WTC11 (cell line): ENCODE measurements around the gene C3orf33. TPM values are rescaled to one million over a fixed set of nuclear protein-coding genes. Genes with fewer than 3 reads are reported as not detected.
A peak's percentile ranks its signal among the peaks of the same experiment; 100 is the strongest.

Source experiments
- ATAC-seq: fragments of 200-7000 bp; cut with Tn5 transposase; 2 replicates; pipeline ENCODE4 v1.10.0; 2021; ENCODE audit warnings: mild to moderate bottlenecking, moderate library complexity
- CTCF ChIA-PET: fragments of 300-600 bp; sonication (Branson Sonifier 250); formaldehyde crosslinking; loops from one replicate; lab custom pipeline; 2021; ENCODE audit warnings: antibody characterized with exemption; lab: Charles Lee
- POLR2A ChIA-PET: fragments of 350-600 bp; sonication (Branson Sonifier 250); formaldehyde crosslinking; loops from one replicate; lab custom pipeline; 2021; ENCODE audit warnings: antibody characterized with exemption; lab: Charles Lee
- DNase-seq: peaks from one replicate; pipeline ENCODE4 v3.0.0; 2021; ENCODE audit warnings: low spot score
- H3K27ac Mint-ChIP-seq: 2 replicates; pipeline ENCODE4 v1.8.0; 2021; ENCODE audit warnings: mixed read lengths
- H3K27me3 Mint-ChIP-seq: 2 replicates; pipeline ENCODE4 v1.8.0; 2021; ENCODE audit warnings: low read depth, mild to moderate bottlenecking, moderate library complexity, mixed read lengths
- H3K36me3 Mint-ChIP-seq: 2 replicates; pipeline ENCODE4 v1.8.0; 2021; ENCODE audit warnings: mixed read lengths
- H3K4me1 Mint-ChIP-seq: 2 replicates; pipeline ENCODE4 v1.8.0; 2022; ENCODE audit warnings: mixed read lengths
- H3K4me3 Mint-ChIP-seq: 2 replicates; pipeline ENCODE4 v1.8.0; 2021; ENCODE audit warnings: mild to moderate bottlenecking, moderate library complexity, mixed read lengths
- H3K9me3 Mint-ChIP-seq: 2 replicates; pipeline ENCODE4 v1.8.0; 2021; ENCODE audit warnings: mixed read lengths
- E2F1 ChIP-seq: sonication (generic); formaldehyde crosslinking; IDR thresholded peaks from 2 replicates; pipeline ENCODE4 v1.8.0; 2022; ENCODE audit warnings: mild to moderate bottlenecking, missing genetic modification reagents
- EMX1 ChIP-seq: fragments of 250-450 bp; sonication (Bioruptor Pico); IDR thresholded peaks from 2 replicates; pipeline ENCODE4 v1.8.0; 2021; ENCODE audit warnings: mild to moderate bottlenecking
- FOXK1 ChIP-seq: sonication (generic); formaldehyde crosslinking; IDR thresholded peaks from 2 replicates; pipeline ENCODE4 v1.8.0; 2022; ENCODE audit warnings: mild to moderate bottlenecking, moderate library complexity, missing genetic modification reagents
- HMGA2 ChIP-seq: fragments of 250-450 bp; sonication (Bioruptor Pico); IDR thresholded peaks from 2 replicates; pipeline ENCODE4 v1.4.0; 2021; ENCODE audit warnings: mild to moderate bottlenecking, moderate library complexity
- IRF2 ChIP-seq: sonication (generic); formaldehyde crosslinking; IDR thresholded peaks from 2 replicates; pipeline ENCODE4 v1.8.0; 2022; ENCODE audit warnings: low read depth, missing genetic modification reagents, borderline replicate concordance
- NR2C2 ChIP-seq: sonication (generic); formaldehyde crosslinking; IDR thresholded peaks from 2 replicates; pipeline ENCODE4 v1.8.0; 2022; ENCODE audit warnings: mild to moderate bottlenecking, missing genetic modification reagents
- RORB ChIP-seq: fragments of 250-450 bp; sonication (Bioruptor Pico); IDR thresholded peaks from 2 replicates; pipeline ENCODE4 v1.9.0; 2021; ENCODE audit warnings: mild to moderate bottlenecking
- SMAD3 ChIP-seq: sonication (generic); formaldehyde crosslinking; IDR thresholded peaks from 2 replicates; pipeline ENCODE4 v1.8.0; 2022; ENCODE audit warnings: missing genetic modification reagents, mild to moderate bottlenecking, borderline replicate concordance
- SMAD4 ChIP-seq: sonication (generic); formaldehyde crosslinking; IDR thresholded peaks from 2 replicates; pipeline ENCODE4 v1.8.0; 2022; ENCODE audit warnings: mild to moderate bottlenecking, missing genetic modification reagents
- ZNF219 ChIP-seq: sonication (generic); formaldehyde crosslinking; IDR thresholded peaks from 2 replicates; pipeline ENCODE4 v1.8.0; 2023; ENCODE audit warnings: missing genetic modification reagents, mild to moderate bottlenecking, borderline replicate concordance
- total RNA-seq: library from RNA; stranded (reverse); gene quantifications from 3 replicates; pipeline ENCODE4 v1.2.3, GENCODE V29; 2021
- TF ChIP-seq, protein P1 (sequence below): fragments of 250-450 bp; sonication (Bioruptor Pico); IDR thresholded peaks from 2 replicates; pipeline ENCODE4 v2.1.2; 2022; ENCODE audit warnings: mild to moderate bottlenecking, moderate library complexity
- TF ChIP-seq, protein P2 (sequence below): sonication (generic); formaldehyde crosslinking; IDR thresholded peaks from 2 replicates; pipeline ENCODE4 v1.8.0; 2023; ENCODE audit warnings: missing genetic modification reagents, mild to moderate bottlenecking, borderline replicate concordance
- TF ChIP-seq, protein P3 (sequence below): sonication (generic); formaldehyde crosslinking; IDR thresholded peaks from 2 replicates; pipeline ENCODE4 v1.8.1; 2022; ENCODE audit warnings: low read depth, missing genetic modification reagents, borderline replicate concordance
- TF ChIP-seq, protein P4 (sequence below): fragments of 250-450 bp; sonication (Bioruptor Pico); IDR thresholded peaks from 2 replicates; pipeline ENCODE4 v1.9.0; 2021; ENCODE audit warnings: mild to moderate bottlenecking, borderline replicate concordance

The C3orf33 gene
- total RNA-seq, 1 experiment from 2014 or later, result 2.8 TPM

DNA sequence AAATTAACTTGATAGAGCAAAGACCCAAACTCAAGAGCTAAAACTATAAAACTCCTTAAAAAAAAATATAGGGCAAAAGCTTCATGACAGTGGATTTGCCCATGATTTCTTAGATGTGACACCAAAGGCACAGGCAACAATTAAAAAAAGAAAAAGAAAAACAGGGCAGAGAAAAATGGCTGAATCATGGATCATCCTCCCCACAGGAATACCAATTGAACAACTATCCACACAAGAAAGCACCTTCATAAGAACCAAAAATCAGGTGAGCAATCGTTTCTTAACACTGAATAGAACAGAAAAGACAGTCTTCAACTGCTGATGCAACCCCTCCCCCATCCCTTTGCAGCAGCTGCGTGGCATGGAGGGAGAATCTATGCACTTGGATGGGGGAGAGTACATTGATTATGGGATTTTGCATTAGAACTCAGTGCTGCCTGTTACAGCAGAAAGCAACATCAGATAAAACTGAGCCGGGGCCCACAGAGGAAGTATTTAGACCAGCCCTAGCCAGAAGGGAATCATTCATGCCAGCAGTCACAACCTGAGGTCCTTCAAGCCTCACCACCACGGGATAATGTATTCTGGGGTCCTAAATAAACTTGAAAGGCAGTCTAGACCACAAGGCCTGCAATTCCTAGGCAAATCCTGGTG, 15.7 kb downstream of the C3orf33 start:
- Mint-ChIP-seq H3K27me3 (no peaks in the 10 kb centered on the region), H3K27ac (peak overlapping the region; percentile 66), H3K9me3 (peaks cover 12% of the 10 kb centered on the region), H3K4me3 (no peak overlapping the region), H3K4me1 (peaks cover 12% of the 10 kb centered on the region), H3K36me3 (peaks cover 14% of the 10 kb centered on the region)
- CTCF ChIA-PET, result interaction anchor here (0.6 to 3.2 kb wide), 2 partner anchors 16 to 369 kb away, joined by 3 to 23 read pairs; partner anchors contain the start of gene C3orf33
- POLR2A ChIA-PET, result no interaction called here
- ATAC-seq, result peak; percentile 43; the same call in 1 of the 2 replicates
- TF ChIP-seq, protein P1, sequence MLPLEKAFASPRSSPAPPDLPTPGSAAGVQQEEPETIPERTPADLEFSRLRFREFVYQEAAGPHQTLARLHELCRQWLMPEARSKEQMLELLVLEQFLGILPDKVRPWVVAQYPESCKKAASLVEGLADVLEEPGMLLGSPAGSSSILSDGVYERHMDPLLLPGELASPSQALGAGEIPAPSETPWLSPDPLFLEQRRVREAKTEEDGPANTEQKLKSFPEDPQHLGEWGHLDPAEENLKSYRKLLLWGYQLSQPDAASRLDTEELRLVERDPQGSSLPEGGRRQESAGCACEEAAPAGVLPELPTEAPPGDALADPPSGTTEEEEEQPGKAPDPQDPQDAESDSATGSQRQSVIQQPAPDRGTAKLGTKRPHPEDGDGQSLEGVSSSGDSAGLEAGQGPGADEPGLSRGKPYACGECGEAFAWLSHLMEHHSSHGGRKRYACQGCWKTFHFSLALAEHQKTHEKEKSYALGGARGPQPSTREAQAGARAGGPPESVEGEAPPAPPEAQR (CRISPR knock-in tag), result no peak
- TF ChIP-seq, protein P2, sequence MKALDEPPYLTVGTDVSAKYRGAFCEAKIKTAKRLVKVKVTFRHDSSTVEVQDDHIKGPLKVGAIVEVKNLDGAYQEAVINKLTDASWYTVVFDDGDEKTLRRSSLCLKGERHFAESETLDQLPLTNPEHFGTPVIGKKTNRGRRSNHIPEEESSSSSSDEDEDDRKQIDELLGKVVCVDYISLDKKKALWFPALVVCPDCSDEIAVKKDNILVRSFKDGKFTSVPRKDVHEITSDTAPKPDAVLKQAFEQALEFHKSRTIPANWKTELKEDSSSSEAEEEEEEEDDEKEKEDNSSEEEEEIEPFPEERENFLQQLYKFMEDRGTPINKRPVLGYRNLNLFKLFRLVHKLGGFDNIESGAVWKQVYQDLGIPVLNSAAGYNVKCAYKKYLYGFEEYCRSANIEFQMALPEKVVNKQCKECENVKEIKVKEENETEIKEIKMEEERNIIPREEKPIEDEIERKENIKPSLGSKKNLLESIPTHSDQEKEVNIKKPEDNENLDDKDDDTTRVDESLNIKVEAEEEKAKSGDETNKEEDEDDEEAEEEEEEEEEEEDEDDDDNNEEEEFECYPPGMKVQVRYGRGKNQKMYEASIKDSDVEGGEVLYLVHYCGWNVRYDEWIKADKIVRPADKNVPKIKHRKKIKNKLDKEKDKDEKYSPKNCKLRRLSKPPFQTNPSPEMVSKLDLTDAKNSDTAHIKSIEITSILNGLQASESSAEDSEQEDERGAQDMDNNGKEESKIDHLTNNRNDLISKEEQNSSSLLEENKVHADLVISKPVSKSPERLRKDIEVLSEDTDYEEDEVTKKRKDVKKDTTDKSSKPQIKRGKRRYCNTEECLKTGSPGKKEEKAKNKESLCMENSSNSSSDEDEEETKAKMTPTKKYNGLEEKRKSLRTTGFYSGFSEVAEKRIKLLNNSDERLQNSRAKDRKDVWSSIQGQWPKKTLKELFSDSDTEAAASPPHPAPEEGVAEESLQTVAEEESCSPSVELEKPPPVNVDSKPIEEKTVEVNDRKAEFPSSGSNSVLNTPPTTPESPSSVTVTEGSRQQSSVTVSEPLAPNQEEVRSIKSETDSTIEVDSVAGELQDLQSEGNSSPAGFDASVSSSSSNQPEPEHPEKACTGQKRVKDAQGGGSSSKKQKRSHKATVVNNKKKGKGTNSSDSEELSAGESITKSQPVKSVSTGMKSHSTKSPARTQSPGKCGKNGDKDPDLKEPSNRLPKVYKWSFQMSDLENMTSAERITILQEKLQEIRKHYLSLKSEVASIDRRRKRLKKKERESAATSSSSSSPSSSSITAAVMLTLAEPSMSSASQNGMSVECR (CRISPR knock-in tag), result no peak
- no peak for TF ChIP-seq NR2C2 (CRISPR knock-in tag)
- TF ChIP-seq ZNF219 (CRISPR knock-in tag), result no peak
- TF ChIP-seq SMAD3 (CRISPR knock-in tag), result no peak
- no peak for TF ChIP-seq RORB (CRISPR knock-in tag)
- TF ChIP-seq SMAD4 (CRISPR knock-in tag), result no peak
- no peak for TF ChIP-seq EMX1 (CRISPR knock-in tag)
- TF ChIP-seq, protein P3, sequence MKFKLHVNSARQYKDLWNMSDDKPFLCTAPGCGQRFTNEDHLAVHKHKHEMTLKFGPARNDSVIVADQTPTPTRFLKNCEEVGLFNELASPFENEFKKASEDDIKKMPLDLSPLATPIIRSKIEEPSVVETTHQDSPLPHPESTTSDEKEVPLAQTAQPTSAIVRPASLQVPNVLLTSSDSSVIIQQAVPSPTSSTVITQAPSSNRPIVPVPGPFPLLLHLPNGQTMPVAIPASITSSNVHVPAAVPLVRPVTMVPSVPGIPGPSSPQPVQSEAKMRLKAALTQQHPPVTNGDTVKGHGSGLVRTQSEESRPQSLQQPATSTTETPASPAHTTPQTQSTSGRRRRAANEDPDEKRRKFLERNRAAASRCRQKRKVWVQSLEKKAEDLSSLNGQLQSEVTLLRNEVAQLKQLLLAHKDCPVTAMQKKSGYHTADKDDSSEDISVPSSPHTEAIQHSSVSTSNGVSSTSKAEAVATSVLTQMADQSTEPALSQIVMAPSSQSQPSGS, result no peak
- TF ChIP-seq HMGA2 (CRISPR knock-in tag), result no peak
- TF ChIP-seq, protein P4, sequence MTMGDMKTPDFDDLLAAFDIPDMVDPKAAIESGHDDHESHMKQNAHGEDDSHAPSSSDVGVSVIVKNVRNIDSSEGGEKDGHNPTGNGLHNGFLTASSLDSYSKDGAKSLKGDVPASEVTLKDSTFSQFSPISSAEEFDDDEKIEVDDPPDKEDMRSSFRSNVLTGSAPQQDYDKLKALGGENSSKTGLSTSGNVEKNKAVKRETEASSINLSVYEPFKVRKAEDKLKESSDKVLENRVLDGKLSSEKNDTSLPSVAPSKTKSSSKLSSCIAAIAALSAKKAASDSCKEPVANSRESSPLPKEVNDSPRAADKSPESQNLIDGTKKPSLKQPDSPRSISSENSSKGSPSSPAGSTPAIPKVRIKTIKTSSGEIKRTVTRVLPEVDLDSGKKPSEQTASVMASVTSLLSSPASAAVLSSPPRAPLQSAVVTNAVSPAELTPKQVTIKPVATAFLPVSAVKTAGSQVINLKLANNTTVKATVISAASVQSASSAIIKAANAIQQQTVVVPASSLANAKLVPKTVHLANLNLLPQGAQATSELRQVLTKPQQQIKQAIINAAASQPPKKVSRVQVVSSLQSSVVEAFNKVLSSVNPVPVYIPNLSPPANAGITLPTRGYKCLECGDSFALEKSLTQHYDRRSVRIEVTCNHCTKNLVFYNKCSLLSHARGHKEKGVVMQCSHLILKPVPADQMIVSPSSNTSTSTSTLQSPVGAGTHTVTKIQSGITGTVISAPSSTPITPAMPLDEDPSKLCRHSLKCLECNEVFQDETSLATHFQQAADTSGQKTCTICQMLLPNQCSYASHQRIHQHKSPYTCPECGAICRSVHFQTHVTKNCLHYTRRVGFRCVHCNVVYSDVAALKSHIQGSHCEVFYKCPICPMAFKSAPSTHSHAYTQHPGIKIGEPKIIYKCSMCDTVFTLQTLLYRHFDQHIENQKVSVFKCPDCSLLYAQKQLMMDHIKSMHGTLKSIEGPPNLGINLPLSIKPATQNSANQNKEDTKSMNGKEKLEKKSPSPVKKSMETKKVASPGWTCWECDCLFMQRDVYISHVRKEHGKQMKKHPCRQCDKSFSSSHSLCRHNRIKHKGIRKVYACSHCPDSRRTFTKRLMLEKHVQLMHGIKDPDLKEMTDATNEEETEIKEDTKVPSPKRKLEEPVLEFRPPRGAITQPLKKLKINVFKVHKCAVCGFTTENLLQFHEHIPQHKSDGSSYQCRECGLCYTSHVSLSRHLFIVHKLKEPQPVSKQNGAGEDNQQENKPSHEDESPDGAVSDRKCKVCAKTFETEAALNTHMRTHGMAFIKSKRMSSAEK (CRISPR knock-in tag), result no peak
- TF ChIP-seq E2F1 (CRISPR knock-in tag), result no peak
- no peak for TF ChIP-seq FOXK1
- no peak for TF ChIP-seq IRF2 (CRISPR knock-in tag)
- DNase-seq, result no peak
